GM10248 (cell line): ENCODE data around the gene GPS1.

Source experiments
- CTCF ChIA-PET: fragments of 300-600 bp; sonication (Branson Sonifier 250); formaldehyde crosslinking; extraction: SDS; loops from one replicate; lab custom pipeline; 2021; ENCODE audit warnings: antibody characterized with exemption; lab: Yijun Ruan, JAX
- POLR2A ChIA-PET: fragments of 350-650 bp; sonication (Branson Sonifier 250); formaldehyde crosslinking; extraction: SDS; loops from one replicate; lab custom pipeline; 2020; ENCODE audit warnings: antibody characterized with exemption; lab: Yijun Ruan, JAX
- DNase-seq: peaks from one replicate; pipeline ENCODE4 v3.0.0; 2012; ENCODE audit errors: extremely low spot score
- TF ChIP-seq, protein P1 (sequence below): IDR thresholded peaks from 2 replicates; pipeline ENCODE4 v1.5.1; 2012; ENCODE audit warnings: mild to moderate bottlenecking, low read depth; ENCODE audit errors: extremely low read depth, missing control alignments, control extremely low read depth

Gene GPS1

DNA sequence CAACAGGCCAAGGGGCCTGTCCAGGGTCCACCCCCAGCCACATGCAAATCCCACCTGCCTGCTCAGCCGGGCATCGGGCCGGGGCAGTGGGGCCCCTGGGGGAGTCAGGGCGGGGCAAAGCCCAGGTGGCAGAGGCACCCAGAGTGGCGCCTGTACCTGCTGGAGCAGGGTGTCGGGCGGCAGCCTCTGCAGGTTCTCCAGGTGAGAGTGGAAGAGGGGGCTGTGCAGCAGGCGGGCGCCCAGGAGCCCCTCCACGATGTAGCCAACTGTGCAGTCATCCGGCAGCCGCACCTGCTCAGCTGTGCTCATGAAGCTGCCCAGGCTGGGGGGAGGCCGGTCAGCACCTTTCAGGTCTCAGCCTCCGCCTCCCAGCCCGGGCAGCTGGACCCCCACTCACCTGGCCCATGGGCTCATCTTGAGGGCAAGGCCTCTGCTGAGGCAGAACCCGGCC lies 2.2 kb upstream of the GPS1 start:
- ChIA-PET CTCF (interaction anchor here (0.9 to 3.0 kb wide), 6 partner anchors 11 to 156 kb away, joined by 3 to 15 read pairs (median 5); partner anchors contain the start of genes DCXR, DUS1L and RAC3), POLR2A (interaction anchor here (1.8 kb wide), 1 partner anchor 12 kb away, joined by 5 read pairs; the partner anchor contains the start of gene DCXR)
- TF ChIP-seq, protein P1, sequence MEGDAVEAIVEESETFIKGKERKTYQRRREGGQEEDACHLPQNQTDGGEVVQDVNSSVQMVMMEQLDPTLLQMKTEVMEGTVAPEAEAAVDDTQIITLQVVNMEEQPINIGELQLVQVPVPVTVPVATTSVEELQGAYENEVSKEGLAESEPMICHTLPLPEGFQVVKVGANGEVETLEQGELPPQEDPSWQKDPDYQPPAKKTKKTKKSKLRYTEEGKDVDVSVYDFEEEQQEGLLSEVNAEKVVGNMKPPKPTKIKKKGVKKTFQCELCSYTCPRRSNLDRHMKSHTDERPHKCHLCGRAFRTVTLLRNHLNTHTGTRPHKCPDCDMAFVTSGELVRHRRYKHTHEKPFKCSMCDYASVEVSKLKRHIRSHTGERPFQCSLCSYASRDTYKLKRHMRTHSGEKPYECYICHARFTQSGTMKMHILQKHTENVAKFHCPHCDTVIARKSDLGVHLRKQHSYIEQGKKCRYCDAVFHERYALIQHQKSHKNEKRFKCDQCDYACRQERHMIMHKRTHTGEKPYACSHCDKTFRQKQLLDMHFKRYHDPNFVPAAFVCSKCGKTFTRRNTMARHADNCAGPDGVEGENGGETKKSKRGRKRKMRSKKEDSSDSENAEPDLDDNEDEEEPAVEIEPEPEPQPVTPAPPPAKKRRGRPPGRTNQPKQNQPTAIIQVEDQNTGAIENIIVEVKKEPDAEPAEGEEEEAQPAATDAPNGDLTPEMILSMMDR: no peak
- no peak for DNase-seq

DNA sequence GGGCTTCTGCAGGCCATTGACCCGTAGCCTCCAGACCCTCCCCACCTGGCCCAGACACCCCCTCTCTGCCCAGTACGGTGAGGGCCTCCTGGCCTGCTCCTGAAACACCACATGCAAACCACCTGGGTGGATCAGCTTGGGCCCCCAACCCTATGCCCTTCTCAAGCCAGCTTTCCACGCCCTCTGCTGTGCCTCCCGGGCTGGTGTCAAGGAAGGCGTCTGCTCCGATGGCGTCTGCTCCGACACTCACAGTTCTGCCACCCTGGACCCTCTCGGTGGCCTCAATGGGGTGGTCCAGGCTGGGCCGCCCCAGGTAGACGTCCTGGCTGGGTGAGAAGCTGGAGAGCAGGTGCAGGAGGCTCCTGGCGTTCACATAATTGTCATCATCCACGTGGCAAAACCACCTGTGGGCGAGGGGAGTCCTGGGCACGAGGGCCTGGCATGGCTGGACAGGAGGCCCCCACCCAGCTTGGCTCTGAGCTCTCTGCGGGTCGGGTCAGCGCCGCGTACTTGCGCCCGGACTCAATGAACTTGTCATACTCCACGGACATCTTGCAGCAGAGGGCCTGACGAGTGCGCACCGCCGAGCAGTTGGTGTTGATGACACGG lies 1.4 kb upstream of the GPS1 start:
- no peak for DNase-seq
- ChIA-PET CTCF (interaction anchor here (0.9 to 3.0 kb wide), 6 partner anchors 10 to 156 kb away, joined by 3 to 15 read pairs (median 5); partner anchors contain the start of genes DCXR, DUS1L and RAC3), POLR2A (interaction anchor here (0.6 to 1.8 kb wide), 2 partner anchors 13 to 400 kb away, joined by 3 to 5 read pairs; partner anchors contain the start of gene DCXR)
- TF ChIP-seq, protein P1: no peak

DNA sequence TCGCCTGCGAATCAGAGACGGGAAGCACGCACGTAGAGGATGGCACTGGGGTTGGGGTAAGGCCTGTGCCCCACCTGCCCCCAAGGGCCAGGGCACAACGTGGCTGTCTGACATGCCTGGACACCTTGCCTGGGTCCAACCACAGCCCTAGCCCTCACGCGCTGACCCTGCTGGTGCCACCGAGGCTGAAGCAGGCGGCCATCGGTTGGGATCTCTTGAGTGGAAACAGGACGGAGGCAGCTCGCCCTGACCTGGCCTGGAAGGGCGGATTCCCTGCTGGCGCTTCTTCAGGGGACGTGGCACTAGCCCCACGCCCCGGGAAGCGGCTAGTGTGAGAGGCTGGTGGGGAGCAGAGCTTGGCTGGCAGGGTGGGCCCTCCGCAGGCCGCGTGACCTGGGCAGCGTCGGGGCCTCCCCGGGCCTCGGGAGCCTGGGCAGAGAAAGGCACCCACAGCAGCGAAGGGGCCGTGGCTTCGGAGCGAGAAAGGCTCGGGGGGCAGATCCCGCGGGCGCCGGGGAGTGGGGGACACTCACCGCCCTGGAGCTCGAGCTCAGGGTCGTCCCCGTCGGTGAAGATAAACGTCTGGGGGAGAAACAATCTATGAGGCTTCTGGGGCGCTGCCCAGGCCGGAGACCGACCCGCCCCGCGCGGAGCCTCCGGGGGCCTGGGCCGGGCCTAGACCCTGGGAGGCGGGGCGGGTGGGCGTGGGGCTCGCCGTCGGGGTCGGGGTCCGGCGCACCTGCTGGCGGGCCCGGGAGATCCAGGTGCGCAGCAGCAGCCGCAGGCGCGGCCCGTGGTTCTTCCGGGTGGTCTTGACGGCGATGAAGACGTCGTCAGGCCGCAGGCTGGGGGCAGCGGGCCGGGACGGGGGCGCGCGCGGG lies 697 bp upstream of the GPS1 start:
- POLR2A ChIA-PET: interaction anchor here (1.0 to 1.8 kb wide), 2 partner anchors 13 kb away, joined by 3 to 5 read pairs; partner anchors contain the start of gene DCXR

DNA sequence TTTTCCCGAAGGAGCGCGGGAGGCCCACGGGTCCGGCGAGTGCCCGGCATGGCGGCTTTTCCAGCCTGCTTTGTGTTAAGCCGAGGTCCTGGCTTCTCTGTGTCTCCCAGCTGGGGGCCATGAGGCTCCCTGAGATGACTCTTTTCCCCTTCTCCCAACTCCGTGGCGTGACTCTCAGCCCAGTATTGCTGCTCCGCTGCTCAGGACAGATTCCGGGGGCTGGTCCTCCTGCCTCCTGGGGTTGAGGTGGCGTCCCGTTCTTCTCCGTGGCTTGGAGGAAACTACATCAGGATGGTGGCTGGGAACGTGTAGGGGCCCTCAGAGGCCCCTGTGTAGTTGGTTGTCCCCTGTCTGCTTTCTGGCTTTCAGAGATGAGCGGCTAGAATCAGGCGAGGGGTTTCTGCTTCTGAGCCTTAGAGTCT lies 951 bp downstream of the GPS1 start:
- POLR2A ChIA-PET: interaction anchor here (0.5 to 0.9 kb wide), 2 partner anchors 8 to 15 kb away, joined by 3 to 4 read pairs; partner anchors contain the start of gene DCXR
- TF ChIP-seq, protein P1: no peak
- no peak for DNase-seq
- CTCF ChIA-PET: interaction anchor here (0.9 to 1.3 kb wide), 2 partner anchors 21 to 22 kb away, joined by 3 to 4 read pairs; no protein-coding TSS in a partner anchor

More for the DNA sequence above, 697 bp upstream of the GPS1 start:
- DNase-seq: no peak
- CTCF ChIA-PET: interaction anchor here (1.2 to 3.0 kb wide), 5 partner anchors 13 to 155 kb away, joined by 4 to 15 read pairs (median 5); partner anchors contain the start of genes DCXR, DUS1L and RAC3
- TF ChIP-seq, protein P1: no peak

DNA sequence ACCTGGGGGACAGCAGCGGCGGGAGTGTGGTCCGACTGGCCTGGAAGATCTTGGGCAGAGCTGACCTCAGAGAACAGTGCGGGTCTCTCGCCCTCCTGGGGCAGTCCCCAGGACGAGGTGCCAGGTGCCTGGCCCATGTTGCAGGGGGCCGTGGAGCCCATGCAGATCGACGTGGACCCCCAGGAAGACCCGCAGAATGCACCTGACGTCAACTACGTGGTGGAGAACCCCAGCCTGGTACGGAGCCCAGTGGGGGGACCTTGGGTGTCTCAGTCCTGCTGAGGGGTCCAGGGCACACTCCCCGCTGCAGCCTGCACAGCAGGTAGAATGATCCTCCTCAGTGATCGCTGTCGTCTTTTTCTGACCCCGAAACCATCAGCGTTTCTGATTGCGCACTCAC lies 1.4 kb downstream of the GPS1 start:
- ChIA-PET CTCF (interaction anchor here (1.3 to 1.5 kb wide), 2 partner anchors 21 to 103 kb away, joined by 3 read pairs; no protein-coding TSS in a partner anchor), POLR2A (interaction anchor here (0.5 kb wide), 1 partner anchor 9 kb away, joined by 4 read pairs; no protein-coding TSS in a partner anchor)
- TF ChIP-seq, protein P1: no peak
- DNase-seq: no peak
